Stimulated activated CD4-positive, alpha-beta T cell treated with anti-CD3 and anti-CD28 coated beads, Interleukin-2, amount 100 ng/mL, for 4 hours (primary cell): ENCODE results near the gene FRMD4A.

Experiments used
- DNase-seq: peaks from one replicate; pipeline ENCODE4 v3.0.0-alpha.2; 2020; ENCODE audit warnings: low read depth

Gene FRMD4A

DNA sequence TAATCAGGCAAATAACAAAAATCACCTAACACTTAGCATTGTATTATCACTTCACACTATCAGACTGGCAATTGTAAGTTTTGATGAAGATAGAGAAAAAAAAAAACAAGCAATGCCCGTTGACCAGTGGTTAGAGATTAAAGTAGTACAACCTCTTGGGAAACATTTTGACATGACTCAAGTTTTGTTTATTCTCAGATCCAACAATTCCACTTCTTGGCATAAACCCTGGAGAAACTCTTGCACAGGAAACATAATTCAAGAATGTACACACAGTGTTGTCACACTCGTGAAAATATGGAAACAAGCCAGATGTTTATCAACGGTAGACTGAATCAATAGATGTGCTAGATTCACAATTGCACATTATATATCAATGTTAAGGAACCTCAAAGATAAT is 37.2 kb downstream of the FRMD4A start:
- no peak for DNase-seq

DNA sequence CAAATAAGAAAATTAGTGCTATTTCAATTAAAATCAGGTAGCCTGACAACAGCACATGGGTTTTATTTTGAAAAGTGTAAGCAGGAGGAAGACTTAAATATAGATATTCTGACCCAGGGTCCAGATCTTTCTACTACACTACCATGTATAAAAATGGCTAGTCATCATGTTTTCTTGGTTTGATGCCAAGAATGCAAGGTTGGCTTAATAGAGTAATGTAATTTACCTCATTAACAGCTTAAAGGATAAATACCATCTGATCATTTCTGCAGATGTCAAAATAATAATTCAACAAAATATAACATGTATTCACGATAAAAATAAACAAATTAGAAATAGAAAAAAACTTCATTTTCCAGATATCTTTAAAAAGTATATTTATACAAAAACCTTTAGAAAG is 39.4 kb downstream of the FRMD4A start:
- DNase-seq = no peak

DNA sequence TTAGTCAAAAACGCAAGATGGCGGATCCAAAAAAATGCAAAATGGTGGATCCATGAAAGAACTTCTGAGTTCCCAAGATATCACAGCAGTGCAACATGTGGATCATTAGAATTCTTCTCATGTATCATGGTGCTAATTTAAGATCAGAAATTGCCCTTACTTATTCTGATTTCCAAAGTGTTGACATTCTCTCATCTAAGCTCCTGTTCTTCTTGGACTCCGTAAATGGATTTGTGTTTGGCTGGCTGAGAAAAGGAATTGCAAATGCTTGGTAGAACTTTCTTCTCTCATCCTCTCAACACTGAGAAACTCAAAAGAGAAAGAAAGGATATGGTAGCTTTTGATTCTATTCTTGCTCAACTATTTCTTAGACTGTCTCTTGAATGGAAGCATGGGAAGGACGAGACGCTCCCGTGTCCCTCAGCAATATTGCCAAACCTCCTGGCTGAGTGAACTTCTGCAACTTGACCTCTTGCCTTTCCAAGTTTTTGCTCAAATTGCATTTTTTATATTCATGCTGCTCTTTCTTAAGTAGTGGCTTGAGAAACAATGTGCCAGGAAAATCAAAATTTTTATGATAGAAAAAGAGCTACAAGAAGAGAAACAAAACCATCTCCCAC is 44.7 kb downstream of the FRMD4A start:
- no peak for DNase-seq

DNA sequence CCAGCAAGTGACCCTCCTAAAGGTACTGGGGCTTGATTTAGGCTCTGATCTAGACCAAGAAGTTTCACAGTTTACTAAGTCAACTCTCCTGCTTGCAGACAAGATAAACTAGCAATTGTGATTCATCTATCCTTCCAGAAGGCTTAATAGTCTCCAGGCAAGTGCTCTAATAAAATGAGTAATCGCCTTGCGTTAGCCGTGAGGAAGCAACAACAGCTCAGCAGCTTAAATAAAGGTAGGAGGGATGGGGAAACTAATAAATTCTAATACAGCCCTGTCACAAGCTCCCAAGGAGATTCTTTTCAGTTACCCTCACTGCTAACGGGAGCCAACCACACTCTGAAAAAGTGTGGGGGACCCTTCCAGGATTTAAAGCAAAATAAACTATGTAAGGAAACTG is 48.4 kb downstream of the FRMD4A start:
- no peak for DNase-seq

DNA sequence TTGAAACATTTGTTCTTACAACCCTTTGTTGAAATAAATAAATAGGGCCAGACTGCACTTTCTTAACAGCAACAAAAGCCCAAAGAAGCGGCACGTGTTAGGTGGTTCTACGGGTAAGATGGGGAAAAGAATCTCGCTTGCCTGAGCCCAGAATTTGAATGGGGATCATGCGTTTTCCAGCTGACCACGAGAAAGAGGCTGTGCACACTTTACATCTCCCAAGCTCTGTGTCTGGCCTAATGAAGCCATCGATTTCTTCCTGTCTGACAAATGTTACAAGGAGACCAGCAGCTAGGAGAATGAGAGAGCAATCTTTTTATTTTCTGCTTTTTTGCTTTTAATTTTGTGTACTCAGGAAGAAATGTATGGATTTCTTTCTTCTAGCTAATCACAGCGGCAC is 52.2 kb downstream of the FRMD4A start:
- DNase-seq = no peak

DNA sequence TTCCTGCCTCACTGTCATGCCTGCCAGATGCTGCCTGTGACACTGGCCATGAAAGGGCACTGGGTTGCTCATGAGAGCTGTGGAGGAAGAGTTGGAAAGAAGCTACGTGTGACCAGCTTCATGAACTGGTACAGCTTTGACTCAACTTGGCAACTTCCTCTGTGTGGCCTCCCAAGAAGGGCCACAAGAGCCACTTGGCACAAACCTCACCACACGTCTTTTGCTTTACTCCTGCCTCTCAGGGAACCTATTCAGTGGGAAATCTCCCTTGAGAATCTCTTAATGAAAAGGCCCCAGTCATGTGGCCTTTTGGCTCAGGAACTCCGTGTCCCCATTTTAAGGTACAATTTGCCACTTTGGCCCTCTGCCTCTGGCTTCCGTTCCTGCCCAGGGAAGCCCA is 54.5 kb downstream of the FRMD4A start:
- DNase-seq = no peak

DNA sequence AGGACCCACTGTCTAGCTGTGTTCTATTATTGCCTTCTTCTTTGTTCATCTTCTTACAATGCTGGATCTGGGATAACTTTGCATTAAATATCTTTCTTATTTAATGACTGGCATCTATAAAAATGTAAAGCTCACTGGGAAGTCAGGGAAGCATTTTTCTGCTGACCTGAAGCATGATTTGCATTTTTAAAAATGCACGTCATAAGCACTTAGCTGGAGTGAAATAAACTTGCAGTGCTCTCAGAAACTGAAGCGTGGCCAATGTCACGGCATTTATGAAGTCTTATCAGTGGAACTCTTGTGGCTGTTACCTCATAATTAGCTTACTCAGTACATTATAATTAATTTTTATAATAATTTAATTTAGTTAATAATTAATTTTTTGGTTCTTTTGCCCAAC is 59.1 kb downstream of the FRMD4A start:
- DNase-seq = no peak

DNA sequence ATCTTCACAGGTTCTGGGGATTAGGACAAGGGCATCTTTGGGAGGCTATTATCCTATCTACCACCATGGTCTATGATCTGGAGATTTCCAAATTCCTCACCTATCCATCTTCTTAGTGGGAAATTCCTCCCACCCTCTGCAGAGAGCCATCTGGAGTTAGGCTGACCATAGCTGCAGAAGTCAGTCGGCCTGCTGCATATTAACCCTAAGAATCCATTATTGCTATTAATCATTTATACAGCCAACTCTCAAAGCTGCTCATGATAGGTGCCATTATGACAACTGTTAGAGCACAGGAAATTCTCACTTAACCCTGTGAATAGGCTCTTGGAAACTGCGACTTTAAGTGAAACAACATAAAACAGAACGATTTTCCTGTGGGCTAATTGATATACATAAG is 60.4 kb downstream of the FRMD4A start:
- DNase-seq = no peak

DNA sequence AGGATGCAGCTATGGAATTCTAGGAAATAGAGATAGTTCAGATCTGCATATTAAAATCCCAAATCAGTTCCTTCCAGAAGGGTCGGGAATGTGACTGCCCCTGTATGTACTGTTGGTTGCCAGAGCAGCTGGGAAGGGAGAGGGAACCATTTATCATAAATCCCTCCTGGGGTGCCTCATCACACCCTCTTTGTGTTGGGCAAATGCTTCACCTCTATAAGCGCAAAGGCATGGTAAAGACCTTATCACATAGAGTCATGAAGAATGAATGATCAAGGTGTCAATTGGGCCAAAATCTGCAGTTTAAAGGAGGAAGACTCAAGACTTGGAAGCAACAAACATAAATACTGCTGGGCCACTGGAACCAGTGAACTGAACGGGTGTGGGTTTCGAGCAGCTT is 65.0 kb downstream of the FRMD4A start:
- DNase-seq = no peak

DNA sequence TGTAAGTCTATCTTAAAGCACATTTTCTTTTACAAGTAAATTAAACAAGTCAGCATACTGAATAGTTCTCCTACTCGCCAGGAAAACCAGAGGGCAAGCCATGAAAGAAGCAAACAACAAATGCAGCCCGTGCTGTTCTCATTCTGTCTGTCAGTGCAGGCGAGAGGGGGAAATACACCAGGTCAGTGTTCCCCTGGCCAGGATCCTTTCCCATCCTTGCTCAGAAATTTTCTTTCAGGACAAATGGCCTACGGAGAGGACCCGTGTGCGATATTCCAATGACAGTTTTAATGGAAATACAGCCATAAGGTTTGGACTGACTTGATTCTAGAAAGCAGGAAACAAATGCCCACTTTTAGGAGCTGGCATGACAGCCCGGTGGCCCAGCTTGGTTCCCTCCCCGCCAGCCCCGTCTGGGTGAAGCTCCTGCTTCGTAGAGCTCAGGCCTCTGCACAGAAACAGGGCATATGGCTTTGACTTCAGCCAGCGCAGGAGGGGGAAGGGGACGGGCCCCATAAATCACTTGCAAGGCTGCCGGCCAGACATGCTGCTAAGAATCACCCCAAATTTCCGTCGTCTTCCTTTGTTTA is 67.8 kb downstream of the FRMD4A start:
- DNase-seq = no peak

DNA sequence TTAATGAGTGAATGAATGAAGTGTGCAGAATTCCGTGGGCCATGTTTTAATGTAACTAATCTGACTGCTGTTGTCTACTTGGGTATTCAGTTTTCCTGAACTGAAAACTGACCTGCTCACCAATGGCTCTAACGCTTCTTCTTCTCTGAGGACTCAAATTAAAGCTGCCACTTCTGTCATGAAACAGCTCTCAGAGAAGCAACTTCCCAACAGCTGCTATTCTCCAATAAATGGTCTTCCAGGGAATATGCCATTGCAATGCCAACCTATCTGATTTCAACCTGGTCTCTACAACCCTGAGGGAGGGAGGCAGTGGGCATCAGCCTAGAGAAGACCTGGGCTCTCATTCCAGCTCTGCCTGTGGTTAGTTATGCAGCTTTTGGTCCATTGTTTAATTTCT is 69.4 kb downstream of the FRMD4A start:
- no peak for DNase-seq

DNA sequence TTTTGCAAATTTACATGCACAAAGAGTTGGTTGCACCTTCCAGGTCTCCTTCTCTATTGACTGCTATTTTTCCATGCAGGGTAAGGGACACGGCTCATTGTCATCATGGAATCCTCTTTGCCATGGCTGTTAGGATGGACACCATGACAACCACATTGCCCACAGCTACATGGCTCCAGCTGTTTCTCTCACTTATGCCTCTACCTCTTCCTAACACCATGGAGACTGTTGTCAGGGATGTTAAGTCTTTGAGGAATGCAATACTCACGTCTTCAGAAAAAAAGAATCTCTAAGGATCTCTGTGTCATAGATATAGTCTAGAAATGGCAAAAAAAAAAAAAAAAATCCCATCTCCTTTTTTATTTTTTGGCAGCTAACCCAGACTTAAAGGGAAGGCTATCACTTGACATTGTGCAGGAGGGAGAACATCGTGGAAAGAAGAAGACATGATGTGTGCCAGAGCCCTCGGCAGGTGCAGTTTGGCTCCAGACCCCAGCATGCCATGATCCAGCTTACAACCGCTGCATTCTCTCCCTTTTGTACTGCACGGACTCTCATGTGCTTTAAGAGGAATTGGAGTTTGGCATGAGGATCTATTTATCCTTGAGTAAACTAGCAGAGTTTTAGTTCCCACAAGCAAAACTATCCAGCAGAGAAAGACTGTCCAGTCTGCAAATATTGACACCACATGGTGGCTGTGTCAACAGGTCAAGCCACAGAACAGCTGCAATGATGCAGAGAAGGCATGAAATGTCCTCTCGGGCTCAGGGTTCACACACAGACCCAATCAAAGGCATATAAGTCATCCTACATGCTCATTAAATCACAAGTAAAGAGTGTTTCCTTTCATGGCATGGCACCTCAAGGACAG is 70.8 kb downstream of the FRMD4A start:
- no peak for DNase-seq

DNA sequence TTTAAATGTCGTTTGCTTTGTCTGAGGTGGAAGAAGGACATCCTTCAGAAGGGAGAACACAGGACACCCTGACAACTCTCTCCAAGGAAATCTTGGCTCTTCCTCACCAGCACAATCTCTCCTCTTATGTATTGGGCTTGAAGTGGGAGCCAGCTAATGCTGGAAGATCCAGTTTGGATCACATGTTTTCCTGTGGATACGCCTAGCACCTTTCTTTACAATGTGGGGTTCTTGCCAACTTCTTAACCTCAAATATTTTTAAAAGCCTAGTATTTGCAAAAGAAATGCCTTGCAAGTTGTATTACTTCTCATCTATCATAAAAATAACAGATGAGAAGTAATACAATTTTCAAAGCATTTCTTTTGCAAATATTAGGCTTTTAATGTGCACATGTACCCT is 76.4 kb downstream of the FRMD4A start:
- no peak for DNase-seq

DNA sequence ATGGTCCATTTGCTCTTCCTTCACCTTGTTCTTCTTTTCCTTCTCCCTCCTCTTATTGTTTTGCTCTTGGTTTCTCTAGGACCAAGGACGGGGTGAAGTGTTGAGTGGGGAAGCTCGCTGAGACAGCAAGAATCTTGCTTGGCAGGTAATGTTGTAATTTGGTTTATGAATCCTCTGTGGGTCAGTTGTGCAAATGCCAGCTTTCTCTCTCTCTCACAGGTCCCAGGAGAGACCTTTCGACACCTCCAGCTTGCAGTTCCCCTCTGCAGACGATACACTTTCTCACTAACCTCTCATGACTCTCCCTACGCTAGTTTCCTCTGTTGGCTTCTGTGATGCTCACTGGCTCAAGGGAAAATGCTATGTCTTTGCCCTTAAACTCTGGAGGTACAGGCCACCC is 77.0 kb downstream of the FRMD4A start:
- no peak for DNase-seq

DNA sequence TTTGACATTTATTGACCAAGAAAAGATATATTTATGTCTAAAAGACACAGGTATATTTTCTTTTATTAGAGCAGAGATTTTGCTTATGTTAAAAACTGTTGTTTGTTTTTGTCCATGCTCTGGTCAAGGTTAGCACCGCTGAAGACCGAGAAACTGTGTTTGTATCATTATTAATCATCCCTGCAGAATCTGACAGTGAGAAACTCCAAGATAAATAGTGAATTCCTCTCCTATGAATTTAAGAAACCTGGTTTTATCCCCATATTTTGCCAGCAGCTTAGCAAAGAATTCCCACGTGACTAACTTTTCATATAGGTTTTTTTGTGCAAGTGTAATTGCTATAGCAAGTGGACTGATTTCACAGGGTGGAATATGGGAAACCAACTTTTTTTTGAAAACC is 77.6 kb downstream of the FRMD4A start:
- no peak for DNase-seq

DNA sequence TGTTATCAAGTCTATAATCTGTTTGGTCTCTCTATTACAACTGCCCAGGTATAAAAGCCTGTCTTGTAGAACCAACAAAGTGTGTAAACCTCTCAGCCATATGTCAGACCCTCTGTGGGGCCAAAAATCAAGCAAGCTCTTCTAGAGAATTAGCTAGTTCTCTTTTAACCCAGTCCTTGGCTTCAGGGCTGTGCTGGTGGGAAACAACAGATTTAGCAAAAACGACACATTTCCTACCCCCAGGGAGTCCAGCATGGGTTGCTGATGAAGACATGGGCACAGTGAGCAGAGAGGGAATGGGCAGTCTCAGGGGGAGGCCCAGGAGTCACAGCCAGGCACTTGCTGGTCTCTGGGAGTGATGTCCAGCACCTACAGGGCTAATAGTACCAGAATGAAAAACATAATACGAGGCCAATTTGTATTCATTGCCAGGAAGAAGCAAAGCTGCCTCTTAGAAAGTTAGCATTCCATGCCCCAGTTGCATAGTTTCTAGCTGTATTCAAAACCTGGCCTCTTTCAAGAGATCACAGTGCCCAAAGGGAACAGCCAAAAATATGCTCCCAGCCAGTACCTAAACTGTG is 80.1 kb downstream of the FRMD4A start:
- DNase-seq = no peak

DNA sequence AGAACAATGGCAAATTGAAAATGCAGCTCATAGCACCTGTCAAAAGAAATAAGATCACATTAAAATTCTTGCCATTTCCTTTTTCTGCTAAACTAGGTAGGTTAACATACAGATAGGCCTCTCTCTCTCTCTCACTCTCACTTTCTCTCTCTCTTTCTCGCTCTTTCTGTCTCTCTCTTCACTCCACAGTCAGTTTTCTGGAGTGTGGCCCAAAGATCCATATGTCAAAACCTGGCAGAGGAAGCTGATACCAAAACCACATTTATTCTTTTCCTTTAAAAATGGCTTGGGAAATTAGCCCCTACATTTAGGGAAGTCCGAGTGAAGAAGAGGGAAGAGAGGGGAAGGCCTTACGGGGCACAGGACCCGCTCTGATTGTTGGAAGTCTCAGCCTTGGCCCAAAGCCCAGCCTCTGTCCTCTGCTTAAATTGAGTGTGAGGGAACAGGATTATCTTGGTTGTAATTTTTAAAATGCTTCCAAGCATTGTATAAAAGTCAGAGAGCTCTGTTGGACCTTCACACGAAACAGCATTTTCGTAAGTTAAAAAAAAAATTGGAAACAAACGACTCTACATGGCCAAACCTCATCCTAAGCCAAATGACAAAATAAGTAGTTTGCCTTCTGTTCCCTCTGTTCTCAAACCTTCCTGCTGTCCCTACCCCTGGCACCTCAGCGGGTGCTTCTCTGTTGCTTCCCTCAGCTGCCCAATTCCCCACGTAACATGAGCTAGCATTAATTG is 83.2 kb downstream of the FRMD4A start:
- no peak for DNase-seq

DNA sequence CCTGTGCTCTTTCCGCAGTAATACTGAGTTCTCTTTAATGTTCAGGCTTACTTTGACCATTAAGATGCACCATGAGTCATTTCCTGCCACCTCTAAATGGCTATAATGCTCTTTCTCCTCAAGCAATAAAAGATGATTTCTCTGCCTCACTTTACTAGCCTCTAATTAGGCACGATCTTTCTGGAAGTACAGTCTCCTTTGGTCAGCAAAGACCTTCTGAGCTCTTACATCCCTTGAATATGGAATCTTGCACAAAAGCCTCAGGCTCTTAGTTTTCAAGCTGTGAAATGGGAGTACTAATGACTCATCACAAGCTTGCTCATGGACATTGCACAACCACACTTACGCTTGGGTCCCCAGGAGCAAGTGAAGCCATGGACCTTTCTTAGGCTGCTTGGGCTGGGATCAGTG is 85.9 kb downstream of the FRMD4A start:
- DNase-seq = no peak

DNA sequence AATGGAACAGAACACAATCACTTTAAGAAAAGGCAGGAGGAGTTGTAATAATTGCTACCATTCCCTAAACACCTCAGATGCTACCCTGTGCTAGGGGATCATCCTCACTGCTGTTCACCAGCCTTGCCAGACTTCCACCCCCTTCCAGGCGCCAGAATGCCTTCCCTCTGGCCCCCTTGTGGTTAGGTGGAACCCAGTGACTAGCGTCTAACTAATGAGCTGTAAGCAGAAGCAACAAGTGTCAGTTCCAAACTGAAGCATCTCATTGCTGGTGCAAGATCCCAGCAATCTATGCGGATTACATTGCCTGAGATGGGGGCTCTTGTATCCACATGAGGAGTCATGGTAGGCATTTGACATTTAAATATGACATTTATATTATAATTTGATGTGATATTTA is 86.6 kb downstream of the FRMD4A start:
- DNase-seq = no peak

DNA sequence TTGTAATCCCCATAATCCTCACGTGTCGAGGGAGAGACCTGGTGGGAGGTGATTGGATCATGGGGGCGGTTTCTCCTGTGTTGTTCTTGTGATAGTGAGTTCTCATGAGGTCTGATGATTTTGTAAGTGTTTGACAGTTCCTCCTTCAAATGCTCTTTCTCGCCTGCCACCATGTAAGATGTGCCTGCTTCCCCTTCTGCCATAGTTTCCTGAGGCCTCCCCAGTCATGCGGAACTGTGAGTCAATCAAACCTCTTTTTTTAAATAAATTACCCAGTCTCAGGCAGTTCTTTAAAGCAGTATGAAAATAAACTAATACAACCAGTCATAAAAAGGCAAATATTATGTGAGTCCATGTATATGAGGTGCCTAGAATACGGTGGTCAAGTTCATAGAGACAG is 87.5 kb downstream of the FRMD4A start:
- no peak for DNase-seq

DNA sequence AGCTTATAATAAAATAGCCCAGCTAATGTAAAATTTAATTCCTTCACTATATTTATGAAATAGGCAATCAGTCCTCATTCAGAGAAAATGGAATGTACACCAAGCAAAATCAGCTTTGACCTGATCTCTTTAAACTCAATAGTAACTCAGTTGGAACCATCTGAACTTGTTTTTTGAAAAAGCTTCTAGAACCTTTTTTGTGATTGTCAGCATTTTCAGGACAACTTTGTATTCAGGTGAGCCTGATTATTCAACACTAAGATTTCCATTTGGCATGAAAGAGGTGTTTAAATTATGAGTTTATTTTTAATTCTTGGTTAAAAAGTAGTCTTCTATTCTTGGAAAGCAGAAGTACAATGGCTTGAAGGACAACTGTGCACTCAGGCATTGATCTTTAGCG is 89.5 kb downstream of the FRMD4A start:
- no peak for DNase-seq
